ENCODE results near the gene ANGPTL3.
"Not testable (repeated sequence)": the region's sequence is repeated elsewhere in the genome, so short reads cannot be mapped to it uniquely, and the experiment has no call there.

ANGPTL3 gene

DNA sequence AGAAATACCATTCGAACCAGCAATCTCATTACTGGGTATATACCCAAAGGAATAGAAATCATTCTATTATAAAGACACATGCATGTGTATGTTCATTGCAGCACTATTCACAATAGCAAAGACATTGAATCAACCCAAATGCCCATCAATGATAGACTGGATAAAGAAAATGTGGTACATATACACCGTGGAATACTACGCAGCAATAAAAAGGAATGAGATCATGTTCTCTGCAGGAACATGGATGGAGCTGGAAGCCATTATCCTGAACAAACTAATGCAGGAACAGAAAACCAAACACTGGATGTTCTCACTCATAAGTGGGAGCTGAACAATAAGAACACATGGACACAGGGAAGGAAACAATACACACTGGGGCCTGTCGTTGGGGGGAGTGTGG is 25.8 kb upstream of the ANGPTL3 start:
- CTCF ChIA-PET = not testable (repeated sequence)
- TF ChIP-seq ZNF146 (tag by site-specific recombination; IDR thresholded peaks at IDR 0.05) = peak; percentile 76

DNA sequence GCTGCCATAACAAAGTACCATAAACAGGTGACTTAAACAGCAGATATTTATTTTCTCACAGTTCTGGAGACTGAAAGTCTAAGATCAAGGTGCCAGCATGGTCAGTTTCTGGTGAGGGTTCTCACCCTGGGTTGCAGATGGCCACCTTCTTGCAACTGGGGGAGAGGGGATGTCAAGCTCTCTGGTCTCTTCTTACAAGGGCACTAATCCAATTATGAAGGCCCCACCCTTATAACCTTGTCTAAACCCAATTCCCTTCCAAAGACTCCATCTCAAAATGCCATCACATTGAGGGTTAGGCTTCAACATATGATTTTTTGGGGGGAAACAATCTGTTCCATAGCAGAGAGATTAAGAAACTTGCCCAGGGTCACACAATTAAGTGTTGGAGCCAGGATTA is 24.8 kb upstream of the ANGPTL3 start:
- no peak for TF ChIP-seq ZNF202 (tag by site-specific recombination; IDR thresholded peaks at IDR 0.05; ENCODE audit: borderline replicate concordance)
- no peak for TF ChIP-seq ZNF768 (tag by site-specific recombination; IDR thresholded peaks at IDR 0.05)
- TF ChIP-seq, protein P1, sequence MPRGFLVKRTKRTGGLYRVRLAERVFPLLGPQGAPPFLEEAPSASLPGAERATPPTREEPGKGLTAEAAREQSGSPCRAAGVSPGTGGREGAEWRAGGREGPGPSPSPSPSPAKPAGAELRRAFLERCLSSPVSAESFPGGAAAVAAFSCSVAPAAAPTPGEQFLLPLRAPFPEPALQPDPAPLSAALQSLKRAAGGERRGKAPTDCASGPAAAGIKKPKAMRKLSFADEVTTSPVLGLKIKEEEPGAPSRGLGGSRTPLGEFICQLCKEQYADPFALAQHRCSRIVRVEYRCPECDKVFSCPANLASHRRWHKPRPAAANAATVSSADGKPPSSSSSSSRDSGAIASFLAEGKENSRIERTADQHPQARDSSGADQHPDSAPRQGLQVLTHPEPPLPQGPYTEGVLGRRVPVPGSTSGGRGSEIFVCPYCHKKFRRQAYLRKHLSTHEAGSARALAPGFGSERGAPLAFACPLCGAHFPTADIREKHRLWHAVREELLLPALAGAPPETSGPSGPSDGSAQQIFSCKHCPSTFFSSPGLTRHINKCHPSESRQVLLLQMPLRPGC (tag by site-specific recombination; IDR thresholded peaks at IDR 0.05) = no peak
- no peak for TF ChIP-seq ZNF610 (tag by site-specific recombination; IDR thresholded peaks at IDR 0.05; ENCODE audit: borderline replicate concordance)
- no peak for TF ChIP-seq ZNF223 (tag by site-specific recombination; IDR thresholded peaks at IDR 0.05)
- no peak for TF ChIP-seq OSR2 (tag by site-specific recombination; IDR thresholded peaks at IDR 0.05)
- TF ChIP-seq, protein P2, sequence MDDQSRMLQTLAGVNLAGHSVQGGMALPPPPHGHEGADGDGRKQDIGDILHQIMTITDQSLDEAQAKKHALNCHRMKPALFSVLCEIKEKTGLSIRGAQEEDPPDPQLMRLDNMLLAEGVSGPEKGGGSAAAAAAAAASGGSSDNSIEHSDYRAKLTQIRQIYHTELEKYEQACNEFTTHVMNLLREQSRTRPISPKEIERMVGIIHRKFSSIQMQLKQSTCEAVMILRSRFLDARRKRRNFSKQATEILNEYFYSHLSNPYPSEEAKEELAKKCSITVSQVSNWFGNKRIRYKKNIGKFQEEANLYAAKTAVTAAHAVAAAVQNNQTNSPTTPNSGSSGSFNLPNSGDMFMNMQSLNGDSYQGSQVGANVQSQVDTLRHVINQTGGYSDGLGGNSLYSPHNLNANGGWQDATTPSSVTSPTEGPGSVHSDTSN (CRISPR knock-in tag; IDR thresholded peaks at IDR 0.05) = no peak
- TF ChIP-seq ZBTB17 (tag by site-specific recombination; IDR thresholded peaks at IDR 0.05) = no peak
- no peak for TF ChIP-seq ZNF175 (tag by site-specific recombination; IDR thresholded peaks at IDR 0.05)
- no peak for TF ChIP-seq HOXC10 (CRISPR knock-in tag; IDR thresholded peaks at IDR 0.05)
- TF ChIP-seq FEZF1 (tag by site-specific recombination; IDR thresholded peaks at IDR 0.05) = no peak
- TF ChIP-seq ZBTB8A (tag by site-specific recombination; IDR thresholded peaks at IDR 0.05) = no peak
- no peak for TF ChIP-seq KLF9 (tag by site-specific recombination; IDR thresholded peaks at IDR 0.05; ENCODE audit: low read depth)
- no peak for TF ChIP-seq ZNF112 (tag by site-specific recombination; IDR thresholded peaks at IDR 0.05)
- TF ChIP-seq, protein P3, sequence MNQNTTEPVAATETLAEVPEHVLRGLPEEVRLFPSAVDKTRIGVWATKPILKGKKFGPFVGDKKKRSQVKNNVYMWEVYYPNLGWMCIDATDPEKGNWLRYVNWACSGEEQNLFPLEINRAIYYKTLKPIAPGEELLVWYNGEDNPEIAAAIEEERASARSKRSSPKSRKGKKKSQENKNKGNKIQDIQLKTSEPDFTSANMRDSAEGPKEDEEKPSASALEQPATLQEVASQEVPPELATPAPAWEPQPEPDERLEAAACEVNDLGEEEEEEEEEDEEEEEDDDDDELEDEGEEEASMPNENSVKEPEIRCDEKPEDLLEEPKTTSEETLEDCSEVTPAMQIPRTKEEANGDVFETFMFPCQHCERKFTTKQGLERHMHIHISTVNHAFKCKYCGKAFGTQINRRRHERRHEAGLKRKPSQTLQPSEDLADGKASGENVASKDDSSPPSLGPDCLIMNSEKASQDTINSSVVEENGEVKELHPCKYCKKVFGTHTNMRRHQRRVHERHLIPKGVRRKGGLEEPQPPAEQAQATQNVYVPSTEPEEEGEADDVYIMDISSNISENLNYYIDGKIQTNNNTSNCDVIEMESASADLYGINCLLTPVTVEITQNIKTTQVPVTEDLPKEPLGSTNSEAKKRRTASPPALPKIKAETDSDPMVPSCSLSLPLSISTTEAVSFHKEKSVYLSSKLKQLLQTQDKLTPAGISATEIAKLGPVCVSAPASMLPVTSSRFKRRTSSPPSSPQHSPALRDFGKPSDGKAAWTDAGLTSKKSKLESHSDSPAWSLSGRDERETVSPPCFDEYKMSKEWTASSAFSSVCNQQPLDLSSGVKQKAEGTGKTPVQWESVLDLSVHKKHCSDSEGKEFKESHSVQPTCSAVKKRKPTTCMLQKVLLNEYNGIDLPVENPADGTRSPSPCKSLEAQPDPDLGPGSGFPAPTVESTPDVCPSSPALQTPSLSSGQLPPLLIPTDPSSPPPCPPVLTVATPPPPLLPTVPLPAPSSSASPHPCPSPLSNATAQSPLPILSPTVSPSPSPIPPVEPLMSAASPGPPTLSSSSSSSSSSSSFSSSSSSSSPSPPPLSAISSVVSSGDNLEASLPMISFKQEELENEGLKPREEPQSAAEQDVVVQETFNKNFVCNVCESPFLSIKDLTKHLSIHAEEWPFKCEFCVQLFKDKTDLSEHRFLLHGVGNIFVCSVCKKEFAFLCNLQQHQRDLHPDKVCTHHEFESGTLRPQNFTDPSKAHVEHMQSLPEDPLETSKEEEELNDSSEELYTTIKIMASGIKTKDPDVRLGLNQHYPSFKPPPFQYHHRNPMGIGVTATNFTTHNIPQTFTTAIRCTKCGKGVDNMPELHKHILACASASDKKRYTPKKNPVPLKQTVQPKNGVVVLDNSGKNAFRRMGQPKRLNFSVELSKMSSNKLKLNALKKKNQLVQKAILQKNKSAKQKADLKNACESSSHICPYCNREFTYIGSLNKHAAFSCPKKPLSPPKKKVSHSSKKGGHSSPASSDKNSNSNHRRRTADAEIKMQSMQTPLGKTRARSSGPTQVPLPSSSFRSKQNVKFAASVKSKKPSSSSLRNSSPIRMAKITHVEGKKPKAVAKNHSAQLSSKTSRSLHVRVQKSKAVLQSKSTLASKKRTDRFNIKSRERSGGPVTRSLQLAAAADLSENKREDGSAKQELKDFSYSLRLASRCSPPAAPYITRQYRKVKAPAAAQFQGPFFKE (tag by site-specific recombination; IDR thresholded peaks at IDR 0.05; ENCODE audit: borderline replicate concordance) = no peak
- TF ChIP-seq YY1 (tag by site-specific recombination; IDR thresholded peaks at IDR 0.05) = no peak
- H3K36me3 ChIP-seq (ENCODE audit: control insufficient read depth in 2 of 2, insufficient read depth in 1 of 2, low read length in 2 of 2) = no peaks in the 10 kb centered on the region; a peak in 1 of 3 replicates
- ChIA-PET POLR2A (no interaction called here), CTCF (no interaction called here)
- H3K4me3 ChIP-seq (ENCODE audit: low read depth, low read length) = no peak overlapping the region
- no peaks in the 10 kb centered on the region for H3K4me1 ChIP-seq (ENCODE audit: control insufficient read depth, insufficient read depth, low read length)
- no peak overlapping the region for H3K27ac ChIP-seq (ENCODE audit: extremely low read depth, low read depth, low read length)
- H3K9me3 ChIP-seq (ENCODE audit: control insufficient read depth, insufficient read depth, low read depth, low read length) = no peaks in the 10 kb centered on the region

More for the DNA sequence above, 25.8 kb upstream of the ANGPTL3 start:
- POLR2A ChIA-PET; H3K36me3 ChIP-seq (ENCODE audit: control insufficient read depth in 2 of 2, insufficient read depth in 1 of 2, low read length in 2 of 2); H3K4me1 ChIP-seq (ENCODE audit: control insufficient read depth, insufficient read depth, low read length); H3K27ac ChIP-seq (ENCODE audit: extremely low read depth, low read depth, low read length); H3K4me3 ChIP-seq (ENCODE audit: low read depth, low read length); H3K9me3 ChIP-seq (ENCODE audit: control insufficient read depth, insufficient read depth, low read depth, low read length): not testable (repeated sequence)

All from HEK293 (cell line).